HG02943 (cell line): ENCODE measurements around the gene EEFSEC.

Experiments
- ATAC-seq: cut with Tn5 transposase; IDR thresholded peaks from one replicate; pipeline ENCODE4 v1.9.1; 2021; ENCODE audit warnings: mild to moderate bottlenecking, low read depth, moderate library complexity; ENCODE audit not compliant: unreplicated experiment

EEFSEC gene

DNA sequence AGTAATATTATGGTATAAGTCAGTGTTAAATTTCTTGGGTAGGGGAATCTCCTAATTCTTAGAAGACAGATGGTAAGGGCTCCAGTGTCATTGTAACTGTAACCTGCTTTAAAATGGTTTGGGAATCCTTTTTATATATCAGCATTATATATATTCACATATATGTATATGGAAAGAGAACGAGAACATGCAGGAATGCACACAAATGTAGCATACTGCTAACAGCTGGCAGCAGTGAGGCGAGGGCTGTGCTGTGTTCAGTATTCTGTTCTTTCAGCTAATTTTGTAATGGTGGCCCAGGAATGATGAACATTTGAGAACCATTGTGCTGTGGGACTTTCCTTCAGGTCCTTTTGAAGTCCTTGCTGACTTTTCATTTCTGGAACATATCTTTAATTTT lies 60.8 kb downstream of the EEFSEC start:
- ATAC-seq, result no peak

DNA sequence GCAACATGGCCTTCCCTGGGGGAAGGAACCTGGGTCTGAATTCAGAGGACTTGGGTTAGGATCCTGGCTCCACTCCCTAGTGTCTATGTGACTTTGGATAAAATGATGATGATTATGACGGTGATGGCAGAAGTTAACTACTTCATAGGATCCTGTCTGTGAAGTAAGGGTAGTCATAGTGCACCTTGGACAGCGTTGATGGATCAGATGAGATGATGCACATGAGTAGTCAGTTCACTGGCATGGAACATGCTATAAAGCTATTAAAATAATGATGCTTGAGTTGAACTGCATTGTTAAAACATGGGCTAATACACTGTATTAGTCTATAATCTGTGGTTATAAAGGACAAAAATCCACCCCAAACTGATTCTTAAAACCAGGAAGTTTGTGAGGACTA lies 62.0 kb downstream of the EEFSEC start:
- ATAC-seq, result no peak

DNA sequence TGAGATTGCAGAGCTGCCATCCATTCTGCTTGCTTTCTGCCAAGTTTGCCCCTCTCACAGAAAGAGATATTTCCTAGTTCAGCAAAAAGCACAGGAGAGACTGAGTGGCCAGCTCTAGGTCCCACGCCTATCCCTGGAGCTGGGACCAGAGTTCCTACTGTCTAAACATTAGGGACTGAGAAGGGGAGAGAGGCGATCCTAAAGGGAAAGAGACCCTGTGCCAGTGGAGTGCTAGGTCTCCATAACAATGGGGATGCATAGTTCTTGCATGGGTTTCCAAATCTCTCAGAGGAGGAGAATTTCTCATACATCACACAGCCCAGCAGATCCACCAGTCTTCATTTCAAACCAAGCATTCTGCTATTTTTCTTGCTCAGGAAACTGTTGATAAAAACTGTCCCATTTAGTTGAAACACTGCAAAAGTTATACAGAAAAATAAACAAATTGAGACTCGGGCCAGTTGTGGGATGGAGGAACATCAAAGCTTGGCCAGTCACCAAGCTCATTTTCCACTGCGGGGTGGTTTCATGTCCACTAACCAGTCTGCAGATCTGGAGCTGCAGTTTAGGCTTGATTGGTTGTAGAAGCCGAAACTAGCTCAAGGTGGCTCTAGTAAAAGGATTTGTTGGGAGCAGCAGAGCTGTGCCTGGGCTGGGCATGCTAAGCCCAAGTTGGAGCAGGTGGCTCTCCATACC lies 62.7 kb downstream of the EEFSEC start:
- no peak for ATAC-seq

DNA sequence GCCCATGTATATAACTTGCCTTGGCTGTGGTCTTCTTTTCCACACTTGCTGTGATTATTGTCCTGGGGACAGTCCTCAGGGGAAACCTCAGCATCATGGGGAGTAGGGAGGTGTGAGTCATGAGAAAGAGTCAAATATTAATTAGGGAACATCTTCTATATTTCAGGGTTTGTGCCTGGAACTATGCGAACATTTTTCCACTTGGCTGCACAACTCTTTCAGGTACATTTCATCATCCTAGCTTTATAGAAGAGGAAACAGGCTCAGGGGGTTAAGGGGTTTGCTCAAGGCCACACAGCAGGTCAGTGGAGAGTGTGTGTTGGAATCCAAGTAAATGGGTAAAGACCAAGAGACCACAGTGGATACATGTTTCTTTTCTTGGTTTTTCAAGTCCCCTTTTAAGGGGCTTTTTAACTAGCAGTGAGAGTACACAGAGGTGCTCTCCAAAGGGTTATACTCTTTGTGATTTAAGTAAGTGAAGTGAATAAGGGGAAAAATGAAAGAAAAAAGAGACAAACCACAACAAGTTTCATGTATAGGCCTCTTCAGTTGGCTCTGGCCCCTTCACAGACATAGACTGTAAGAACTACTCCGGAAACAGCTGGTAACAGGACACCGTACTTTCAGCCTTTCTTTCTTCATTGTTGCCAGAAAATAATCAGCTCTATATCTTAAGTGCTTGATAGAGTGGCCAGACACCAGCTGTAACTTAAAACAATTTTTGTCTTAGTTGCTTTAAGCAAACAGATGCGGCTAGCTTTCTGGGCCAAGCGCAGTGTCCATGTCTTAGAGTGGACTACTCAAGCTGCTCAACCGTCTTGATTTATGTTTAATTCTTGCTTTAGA lies 64.6 kb downstream of the EEFSEC start:
- no peak for ATAC-seq

DNA sequence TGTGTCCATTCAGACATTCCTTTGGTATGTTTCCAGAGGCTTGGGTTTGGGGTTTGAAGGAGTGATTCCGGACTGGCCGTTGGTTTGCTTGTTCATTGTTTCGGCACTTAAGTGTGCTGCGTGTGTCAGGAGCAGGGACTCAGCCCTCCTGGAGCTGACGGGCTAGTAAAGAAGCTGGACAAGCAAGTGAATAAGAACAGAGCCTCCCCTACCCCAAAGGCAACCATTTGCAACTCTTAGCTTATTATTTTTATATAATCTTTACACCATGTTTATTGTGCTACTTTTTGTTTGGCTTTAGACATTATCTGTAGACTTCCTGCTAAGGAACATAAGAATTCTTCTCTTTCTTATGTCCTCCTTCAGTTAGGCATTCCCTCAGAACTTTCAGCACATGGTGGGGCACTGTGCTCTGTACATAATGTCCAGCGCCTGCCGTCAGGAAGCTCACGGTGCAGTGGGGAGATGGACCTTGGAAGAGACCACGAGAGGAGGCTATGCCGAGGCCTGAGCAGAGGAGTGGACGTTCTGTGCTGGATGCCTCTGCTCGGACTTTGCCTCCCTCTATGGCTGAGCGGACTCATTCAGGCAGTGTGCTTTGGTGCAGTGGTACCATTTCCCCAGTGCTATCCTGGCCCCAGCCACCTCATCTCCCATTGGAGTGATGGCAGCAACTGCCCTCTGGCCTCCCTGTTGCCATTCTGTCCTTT lies 65.4 kb downstream of the EEFSEC start:
- ATAC-seq, result no peak

DNA sequence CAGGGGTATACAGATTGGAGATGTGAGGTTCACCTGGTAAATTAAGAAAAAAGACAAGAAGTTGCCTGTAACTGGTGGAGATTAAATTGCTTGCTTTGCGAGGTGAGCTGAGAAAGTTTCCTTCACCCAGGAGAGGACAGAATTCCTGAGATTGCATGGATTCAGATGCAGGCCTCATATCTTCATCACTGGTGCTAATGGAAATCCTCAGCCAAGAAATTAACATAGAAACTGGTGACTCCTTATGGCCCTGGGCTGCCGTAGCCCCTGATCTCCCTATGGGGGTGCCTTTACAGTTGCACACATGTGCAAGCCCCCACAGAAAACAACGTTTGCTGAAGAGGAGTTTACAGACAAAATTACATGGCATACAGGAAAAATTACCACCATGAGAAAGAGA lies 68.0 kb downstream of the EEFSEC start:
- ATAC-seq, result no peak

DNA sequence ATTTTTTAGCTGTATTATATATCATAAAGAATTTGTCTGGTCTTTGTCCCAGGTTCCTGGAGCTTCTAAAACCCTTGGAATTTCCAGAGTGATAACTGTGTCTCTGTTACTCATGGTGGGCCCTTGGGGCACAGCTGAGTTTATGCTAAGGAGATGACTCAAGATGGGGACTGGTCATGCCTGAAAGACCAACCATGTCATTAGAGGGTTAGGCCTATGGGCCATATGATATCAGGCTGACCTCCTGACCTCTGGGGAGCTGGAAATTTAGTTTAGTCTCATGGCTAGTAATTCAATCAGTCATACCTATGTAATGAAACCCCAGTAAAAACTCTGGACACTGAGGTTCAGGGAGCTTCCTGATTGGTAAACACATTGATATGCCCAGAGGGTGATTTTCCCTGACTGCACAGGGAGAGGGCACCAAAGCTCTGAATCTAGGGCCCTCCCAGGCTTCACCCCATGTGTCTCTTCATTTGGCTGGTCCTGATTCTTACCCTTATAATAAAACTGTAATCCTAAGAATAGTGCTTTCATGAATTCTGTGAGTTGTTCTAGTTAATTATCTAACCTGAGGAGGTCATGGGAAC lies 69.6 kb downstream of the EEFSEC start:
- no peak for ATAC-seq

DNA sequence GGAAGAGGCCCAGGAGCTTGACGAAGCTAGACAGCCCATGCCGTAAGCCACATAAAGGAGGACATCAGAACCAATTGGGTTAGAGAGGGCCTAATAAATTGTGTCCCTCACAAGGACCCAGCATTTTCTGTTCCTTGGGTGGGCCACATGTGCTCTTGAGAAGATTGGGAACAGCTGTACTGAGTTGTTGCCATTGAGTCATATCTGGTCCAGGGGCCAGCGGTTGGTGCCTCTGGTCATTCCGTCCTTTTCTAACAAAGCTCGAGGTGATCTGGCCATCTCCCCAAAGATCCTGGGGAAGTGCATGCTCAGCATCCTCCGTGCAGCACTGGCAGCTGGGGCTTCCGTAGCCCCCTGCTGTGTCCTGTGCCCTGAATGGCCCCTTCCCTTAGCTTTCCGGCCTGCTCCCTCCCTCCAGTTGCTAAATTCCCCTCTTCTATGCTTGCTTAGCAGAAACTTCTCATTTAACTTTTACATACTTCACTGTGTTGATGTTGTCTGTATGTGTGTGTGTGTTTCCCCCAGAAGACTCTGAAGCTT lies 73.0 kb downstream of the EEFSEC start:
- ATAC-seq, result no peak

DNA sequence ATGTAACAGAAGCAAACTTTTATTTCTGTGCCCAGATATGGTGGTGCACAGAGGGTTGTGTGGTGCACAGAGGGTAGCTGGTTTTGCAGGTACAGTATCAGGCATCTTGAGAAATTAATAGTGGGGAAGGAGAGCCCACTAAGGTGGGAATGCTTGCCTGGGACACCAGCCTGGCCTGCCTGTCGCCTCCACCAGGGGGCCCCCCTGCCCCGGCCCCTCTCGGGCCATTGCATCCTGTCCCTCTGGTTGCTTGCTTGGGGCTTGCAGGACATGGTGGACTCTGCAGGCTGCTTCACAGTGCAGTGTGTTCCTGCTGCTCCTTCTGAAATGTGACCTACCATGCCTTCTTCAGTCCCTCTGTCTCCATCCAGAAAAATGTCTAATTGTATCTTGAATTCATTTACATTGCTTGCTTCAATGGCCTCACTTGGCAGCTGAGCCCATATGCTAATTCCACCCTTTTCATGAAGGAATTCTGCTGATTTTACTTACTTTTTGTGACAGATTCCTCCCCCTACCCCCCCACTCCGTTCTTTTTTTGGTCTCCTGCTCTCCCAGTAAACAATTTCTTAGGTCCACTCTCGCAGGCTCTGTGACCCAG lies 73.6 kb downstream of the EEFSEC start:
- ATAC-seq, result no peak

DNA sequence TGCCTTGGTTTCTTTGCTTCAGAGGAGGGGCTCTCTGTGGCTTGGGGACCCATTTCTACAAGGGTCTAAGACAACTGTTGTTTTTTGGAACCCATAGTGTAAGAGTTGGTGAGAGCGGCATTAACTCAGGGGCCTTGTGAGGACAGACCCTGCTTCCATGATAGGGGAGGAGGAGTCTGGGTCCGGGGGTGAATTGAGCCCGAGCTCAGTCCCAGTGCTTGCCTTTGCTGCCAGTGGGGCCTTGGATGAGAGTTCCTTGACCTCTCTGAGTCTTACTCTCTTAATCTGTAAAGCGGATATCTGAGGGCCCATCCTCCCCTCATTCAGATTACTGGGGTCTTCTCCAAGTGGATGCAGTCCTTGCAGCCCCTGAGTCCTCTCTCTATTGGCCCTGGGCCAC lies 74.2 kb downstream of the EEFSEC start:
- no peak for ATAC-seq

DNA sequence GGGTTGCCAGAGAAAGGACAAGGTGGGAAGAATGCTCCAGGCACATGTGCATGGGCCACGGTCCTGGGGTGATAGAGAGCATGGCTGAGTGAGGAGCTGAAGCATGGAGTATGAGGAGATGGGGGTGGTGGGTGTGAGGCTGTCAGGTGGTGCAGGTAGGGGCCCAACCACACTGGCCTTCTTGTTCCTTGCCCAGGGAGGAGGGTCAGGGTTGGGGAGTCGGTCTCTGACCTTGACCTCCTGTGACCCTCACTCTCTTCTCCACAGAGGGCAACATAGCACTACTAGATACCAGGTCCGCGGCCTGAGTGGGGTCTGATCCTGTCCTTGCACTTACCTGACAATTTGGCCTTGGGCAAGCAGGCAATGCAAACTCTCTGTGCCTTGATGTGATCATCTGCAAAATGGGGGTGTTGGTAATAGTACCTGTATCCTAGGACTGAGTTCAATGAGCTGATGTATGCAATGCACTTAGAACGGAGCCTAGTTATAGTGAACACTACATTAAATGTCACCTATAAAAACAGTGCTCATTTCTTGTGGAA lies 75.2 kb downstream of the EEFSEC start:
- no peak for ATAC-seq

DNA sequence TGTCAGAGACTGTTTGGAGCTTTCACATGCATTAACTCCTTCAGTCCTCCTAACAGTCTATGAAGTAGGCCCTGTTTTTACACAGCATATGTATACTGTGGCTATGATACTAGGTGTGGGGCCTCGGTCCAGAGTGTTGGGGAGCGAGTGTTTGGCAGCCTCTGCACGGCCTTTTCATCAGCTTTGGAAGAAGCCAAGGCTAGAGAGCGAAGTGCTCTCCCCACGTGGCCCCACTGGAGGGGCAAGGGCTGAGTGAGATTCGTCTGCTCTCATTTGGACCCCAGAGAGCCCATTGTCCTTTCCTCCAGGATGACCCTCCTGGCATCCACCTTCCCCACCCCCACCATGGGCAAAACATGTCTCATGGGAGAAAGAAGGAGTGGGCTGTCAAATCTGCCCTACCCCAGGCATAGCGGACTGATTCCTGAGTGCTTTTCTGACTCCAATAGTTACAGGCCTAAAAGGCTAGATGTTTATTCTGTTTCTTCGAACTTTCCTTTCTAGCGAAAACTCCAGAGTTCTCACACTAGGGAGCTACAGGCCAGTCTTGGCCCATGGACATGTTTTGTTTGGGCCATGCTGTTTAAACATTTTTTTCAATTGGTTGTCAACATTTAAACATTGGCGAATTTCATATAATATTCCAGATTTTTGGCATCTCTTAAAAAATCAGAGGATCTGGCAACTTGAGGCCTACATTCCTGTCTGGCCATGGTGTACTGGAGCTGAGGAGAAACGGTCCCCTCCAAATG lies 76.0 kb downstream of the EEFSEC start:
- ATAC-seq, result no peak

DNA sequence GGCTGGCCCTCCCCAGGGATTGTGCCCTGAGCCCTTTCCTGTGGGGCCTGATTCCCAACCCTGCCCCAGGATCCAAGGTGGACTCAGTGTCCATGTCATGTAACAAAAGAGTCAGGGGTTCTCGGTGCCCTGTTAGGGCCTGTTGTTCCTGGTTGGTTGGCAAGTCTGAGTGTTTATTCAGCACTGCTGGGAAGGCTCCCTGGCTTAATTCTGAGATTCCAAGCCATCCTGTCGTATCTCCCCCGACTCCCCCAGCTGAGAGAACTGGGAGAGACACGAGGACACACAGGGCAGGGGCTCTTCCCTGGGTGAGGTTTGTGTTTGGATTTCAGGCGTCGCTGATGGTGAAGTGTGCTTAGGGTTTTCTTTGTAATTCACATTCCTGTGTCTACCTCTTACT lies 78.3 kb downstream of the EEFSEC start:
- no peak for ATAC-seq

DNA sequence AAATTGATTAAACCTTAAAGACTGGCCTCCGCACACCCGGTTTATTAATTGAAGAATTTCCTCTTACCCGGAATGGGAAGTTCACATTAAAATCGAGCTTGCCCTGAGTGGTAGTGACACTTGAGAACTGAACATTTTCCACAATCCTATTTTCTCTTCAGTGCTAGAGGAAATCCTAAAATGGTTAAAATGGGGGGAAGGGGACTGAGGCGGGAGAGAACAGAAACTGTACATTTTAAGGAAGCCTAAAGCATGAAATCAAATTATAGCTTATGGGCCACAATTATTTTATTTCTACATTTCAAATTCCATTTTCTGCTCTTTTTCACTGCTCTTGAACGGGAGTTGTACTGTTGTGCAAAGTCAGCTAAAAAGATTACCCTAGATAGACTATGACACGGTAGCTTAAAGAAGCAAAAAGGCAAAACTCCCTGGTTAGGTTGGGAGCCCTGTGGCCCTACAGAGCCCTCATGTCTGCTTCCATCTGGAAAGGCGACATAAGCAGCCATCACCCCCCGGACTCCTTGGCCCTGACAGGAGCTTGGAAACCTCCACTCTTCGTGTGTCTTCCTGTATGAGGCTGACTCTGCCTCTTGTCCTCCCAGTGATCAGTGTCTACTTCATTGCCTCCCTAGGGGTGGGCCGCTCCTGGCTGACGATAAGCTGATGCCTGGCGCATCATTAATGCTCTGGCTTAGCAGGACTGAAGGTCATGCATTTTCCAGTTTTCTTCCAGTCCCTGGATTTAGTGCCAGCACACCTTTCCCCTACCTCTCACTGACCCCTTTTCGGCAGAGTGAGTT lies 79.3 kb downstream of the EEFSEC start:
- no peak for ATAC-seq

DNA sequence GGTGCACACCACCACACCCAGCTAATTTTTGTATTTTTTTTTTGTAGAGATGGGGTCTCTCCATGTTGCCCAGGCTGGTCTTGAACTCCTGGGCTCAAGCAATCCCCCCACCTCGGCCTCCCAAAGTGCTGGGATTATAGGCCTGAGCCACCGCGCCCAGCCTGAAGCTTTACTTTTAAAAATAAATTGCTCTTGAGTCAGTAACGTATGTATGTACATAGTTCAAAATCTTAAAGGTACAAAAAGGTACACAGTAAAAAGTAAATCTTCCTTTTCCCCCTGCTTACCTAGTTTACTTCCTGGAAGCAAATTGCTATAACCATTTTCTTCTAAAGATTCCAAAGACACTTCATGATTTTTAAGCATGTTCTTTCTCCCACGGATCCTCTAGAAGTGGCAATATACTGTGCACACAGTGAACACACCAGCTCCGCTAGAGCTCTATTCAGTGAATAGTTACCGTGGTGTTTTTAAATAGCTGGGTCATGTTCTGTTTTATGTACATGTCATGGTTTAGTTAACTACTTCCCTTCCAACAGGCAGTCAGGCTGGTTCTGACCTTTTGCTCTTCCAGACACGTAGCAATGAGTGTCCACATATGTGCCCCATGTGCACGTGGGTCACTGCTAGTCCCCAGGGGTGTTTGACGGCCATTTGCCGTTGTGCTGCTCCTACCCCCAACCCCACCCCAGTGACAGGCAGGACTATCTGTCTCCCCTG lies 82.1 kb downstream of the EEFSEC start:
- ATAC-seq, result no peak

DNA sequence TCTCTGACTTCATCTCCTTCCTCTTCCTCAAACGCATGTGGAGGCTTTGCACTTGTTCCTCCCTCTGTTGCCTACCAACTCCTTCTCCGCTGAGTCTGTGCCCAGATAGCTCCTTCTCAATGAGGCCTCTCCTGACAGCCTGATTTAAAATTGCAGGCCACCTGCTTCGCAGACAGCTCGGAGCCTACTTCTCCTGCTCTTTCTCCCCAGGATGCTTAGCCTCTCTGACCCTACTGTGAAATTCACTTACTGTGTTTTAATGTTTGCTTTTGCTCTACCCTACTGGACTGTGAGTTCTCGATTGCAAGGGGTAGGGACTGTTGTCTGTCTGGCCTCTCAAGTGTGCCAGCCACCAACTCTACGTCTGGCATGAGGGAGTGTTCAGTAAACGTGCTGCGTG lies 83.4 kb downstream of the EEFSEC start:
- ATAC-seq, result no peak

DNA sequence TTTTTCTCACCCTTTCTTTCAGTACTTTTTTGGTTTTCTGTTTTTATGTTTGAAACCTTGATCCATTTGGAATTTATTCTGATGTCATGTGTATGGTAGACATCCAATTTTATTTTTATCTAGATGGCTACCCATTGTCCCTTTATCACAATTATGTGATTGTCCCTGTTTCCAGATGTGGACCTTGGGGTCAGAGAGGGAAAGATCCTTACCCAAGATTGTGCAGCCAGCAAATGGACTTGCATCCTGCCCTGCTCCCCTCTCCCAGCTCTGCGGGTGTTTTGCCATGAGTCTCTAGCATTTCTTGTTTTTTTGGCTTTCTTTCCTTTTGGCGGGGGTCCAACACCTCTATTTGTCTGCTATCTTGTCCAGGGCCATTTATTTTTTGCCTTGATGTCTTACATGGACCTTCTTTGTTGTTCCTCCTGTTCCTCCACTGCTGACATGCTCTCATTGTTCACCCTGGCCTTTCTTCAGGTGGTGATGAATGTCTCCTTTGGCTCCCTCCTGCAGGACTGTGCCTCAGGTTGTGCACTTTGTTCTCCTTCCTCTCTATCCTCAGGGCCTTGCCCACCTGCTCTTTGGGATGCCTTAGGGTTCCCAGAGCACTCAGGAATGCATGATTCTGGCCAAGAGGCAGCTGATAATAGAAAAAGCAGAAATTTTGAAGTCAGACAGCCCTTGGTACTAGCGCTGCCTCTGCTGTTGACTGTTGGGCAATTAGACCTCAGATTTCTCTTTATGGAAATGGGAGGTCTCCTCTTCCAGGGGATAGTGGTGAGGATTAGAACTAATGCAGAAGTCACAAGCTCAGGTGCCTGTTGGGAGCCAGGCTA lies 84.3 kb downstream of the EEFSEC start:
- ATAC-seq, result no peak
